Measurements from ENCODE around the gene CYS1.

GRCh38 chr2:10076988-10077527 lies 3.2 kb downstream of the CYS1 start:
- TF ChIP-seq RCOR1 (IDR thresholded peaks at IDR 0.05; ENCODE audit: low read depth, low read length), result no peak
- no peak for TF ChIP-seq CTCF (IDR thresholded peaks at IDR 0.05)
- TF ChIP-seq POLR2A (IDR thresholded peaks at IDR 0.05; ENCODE audit: low read length), result no peak
- TF ChIP-seq, protein P1, sequence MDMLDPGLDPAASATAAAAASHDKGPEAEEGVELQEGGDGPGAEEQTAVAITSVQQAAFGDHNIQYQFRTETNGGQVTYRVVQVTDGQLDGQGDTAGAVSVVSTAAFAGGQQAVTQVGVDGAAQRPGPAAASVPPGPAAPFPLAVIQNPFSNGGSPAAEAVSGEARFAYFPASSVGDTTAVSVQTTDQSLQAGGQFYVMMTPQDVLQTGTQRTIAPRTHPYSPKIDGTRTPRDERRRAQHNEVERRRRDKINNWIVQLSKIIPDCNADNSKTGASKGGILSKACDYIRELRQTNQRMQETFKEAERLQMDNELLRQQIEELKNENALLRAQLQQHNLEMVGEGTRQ (IDR thresholded peaks at IDR 0.05), result no peak
- no peak for TF ChIP-seq REST (IDR thresholded peaks at IDR 0.05)
- TF ChIP-seq FOSL2 (IDR thresholded peaks at IDR 0.05), result no peak
- no peak for TF ChIP-seq FOSL2 (CRISPR knock-in tag; IDR thresholded peaks at IDR 0.05)
- TF ChIP-seq PHF8 (IDR thresholded peaks at IDR 0.05; ENCODE audit: borderline replicate concordance, low read depth), result no peak
- no peak for TF ChIP-seq RARB (CRISPR knock-in tag; IDR thresholded peaks at IDR 0.05)
- TF ChIP-seq KDM1A (IDR thresholded peaks at IDR 0.05; ENCODE audit: low read depth), result no peak
- TF ChIP-seq MAFK (IDR thresholded peaks at IDR 0.05; ENCODE audit: partially characterized antibody), result peak; percentile 22
- no peak for TF ChIP-seq CHD2 (IDR thresholded peaks at IDR 0.05; ENCODE audit: low read length, partially characterized antibody)
- TF ChIP-seq CEBPB (IDR thresholded peaks at IDR 0.05), result no peak
- no peak for TF ChIP-seq HOXA7 (CRISPR knock-in tag; IDR thresholded peaks at IDR 0.05)
